Type B pancreatic cell (in vitro differentiated cells): ENCODE measurements around the gene ZFYVE27. TPM values are rescaled to one million over a fixed set of nuclear protein-coding genes. Genes with fewer than 3 reads are reported as not detected.

Source experiments
- DNase-seq: peaks from one replicate; pipeline ENCODE4 v3.0.0; 2021; ENCODE audit warnings: mixed read lengths; ENCODE audit not compliant: unreplicated experiment; ENCODE audit errors: extremely low spot score
- H3K27ac Mint-ChIP-seq: 2 replicates; pipeline ENCODE4 v1.8.0; 2021; ENCODE audit warnings: mild to moderate bottlenecking, mixed read lengths
- H3K27me3 Mint-ChIP-seq: 2 replicates; pipeline ENCODE4 v1.8.0; 2021; ENCODE audit warnings: mixed read lengths
- H3K36me3 Mint-ChIP-seq: 2 replicates; pipeline ENCODE4 v1.8.0; 2021; ENCODE audit warnings: mixed read lengths
- H3K4me1 Mint-ChIP-seq: one replicate; pipeline ENCODE4 v1.8.0; 2021; ENCODE audit warnings: mixed read lengths; ENCODE audit not compliant: unreplicated experiment
- H3K4me3 Mint-ChIP-seq: 2 replicates; pipeline ENCODE4 v1.8.0; 2021; ENCODE audit warnings: mild to moderate bottlenecking, mixed read lengths
- H3K9me3 Mint-ChIP-seq: 2 replicates; pipeline ENCODE4 v1.8.0; 2021; ENCODE audit warnings: mixed read lengths
- CTCF ChIP-seq: fragments of 200-600 bp; sonication (generic); conservative IDR thresholded peaks from 2 replicates; pipeline ENCODE4 v1.5.0; 2021; ENCODE audit warnings: antibody characterized with exemption, mild to moderate bottlenecking
- total RNA-seq: library from RNA; stranded (reverse); gene quantifications from 2 replicates; pipeline ENCODE4 v1.2.1, GENCODE V29; 2021; ENCODE audit warnings: low replicate concordance

The ZFYVE27 gene
- total RNA-seq, 1 donor from 2014 or later: 25.6 TPM

GRCh38 chr10:97789770-97790397 lies 53.0 kb downstream of the ZFYVE27 start:
- Mint-ChIP-seq H3K4me1 (peaks cover 4% of the 10 kb centered on the region), H3K36me3 (no peaks in the 10 kb centered on the region), H3K9me3 (no peaks in the 10 kb centered on the region), H3K27ac (peak overlapping the region; percentile 25), H3K4me3 (no peak overlapping the region), H3K27me3 (peaks cover 42% of the 10 kb centered on the region)
- TF ChIP-seq CTCF: no peak
- no peak for DNase-seq

DNA sequence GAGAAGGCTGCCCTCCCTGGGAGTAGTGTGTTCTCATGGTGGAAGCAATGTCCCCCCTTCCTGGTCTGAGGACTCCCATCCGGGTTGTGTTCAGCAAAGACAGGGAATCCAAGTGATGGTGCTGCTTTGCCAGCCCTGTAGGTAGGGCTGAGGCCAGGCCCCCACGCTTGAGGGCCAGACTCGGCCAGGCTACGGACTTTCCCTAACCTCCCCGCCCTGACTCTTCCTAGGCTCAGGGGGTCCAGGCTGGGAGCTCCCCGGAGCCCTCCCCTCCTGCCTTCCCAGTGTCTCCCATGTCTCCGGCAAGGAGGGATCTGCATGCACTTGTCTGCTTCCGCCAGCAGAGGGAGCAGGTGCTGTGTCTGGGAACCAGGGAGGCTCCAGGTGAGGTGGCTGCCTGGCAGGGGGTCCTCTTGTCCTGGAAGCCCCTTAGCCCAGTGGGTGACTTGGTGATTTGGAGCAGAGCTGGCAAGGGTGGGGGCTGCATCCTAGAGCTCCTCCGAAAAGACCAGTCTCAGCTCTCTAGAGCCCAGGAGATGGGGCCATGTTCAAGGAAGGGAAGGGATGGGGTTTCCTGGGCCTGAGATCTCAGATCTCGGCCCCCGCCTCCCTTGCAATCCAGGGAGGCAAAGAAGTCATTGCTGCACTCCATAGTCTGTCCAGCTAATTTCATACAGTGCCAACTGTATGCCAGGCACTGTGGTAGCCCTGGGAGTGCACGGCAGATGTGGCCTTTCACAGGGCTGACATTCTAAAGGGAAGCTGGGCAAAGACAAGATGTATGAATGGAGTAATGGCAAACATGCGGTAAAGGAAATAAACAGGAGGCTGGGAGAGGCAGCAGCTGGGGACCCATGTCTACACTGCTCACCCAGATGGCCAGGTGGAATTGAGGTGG lies 55.1 kb downstream of the ZFYVE27 start:
- H3K4me3 Mint-ChIP-seq: no peak overlapping the region
- no peaks in the 10 kb centered on the region for H3K36me3 Mint-ChIP-seq
- peak; percentile 90 for TF ChIP-seq CTCF
- DNase-seq: no peak
- peaks cover 38% of the 10 kb centered on the region for H3K27me3 Mint-ChIP-seq
- H3K27ac Mint-ChIP-seq: no peak overlapping the region
- peaks cover 4% of the 10 kb centered on the region for H3K4me1 Mint-ChIP-seq
- no peaks in the 10 kb centered on the region for H3K9me3 Mint-ChIP-seq

DNA sequence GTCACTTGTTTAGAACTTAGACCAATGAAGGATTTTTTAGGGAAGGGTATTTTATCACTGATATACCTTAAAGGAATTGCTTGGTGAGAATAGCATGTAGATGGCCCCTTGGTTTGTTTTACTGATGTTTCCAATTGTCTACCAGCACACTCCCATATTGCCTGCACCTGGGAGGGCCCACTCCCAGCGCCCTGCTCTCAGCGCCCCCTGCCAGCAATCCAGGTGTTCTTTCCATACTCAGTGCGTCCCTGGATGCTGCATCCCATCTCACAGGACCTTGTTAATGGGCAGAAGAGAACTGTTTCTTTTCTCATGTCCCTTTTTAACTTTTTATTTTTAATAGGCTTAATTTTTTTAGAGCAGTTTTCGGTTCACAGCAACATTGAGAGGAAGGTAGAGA lies 59.0 kb downstream of the ZFYVE27 start:
- TF ChIP-seq CTCF: no peak
- Mint-ChIP-seq H3K4me3 (no peak overlapping the region), H3K27ac (no peak overlapping the region), H3K36me3 (no peaks in the 10 kb centered on the region), H3K4me1 (no peaks in the 10 kb centered on the region), H3K9me3 (peaks cover 3% of the 10 kb centered on the region), H3K27me3 (peaks cover 32% of the 10 kb centered on the region)
- DNase-seq: no peak

DNA sequence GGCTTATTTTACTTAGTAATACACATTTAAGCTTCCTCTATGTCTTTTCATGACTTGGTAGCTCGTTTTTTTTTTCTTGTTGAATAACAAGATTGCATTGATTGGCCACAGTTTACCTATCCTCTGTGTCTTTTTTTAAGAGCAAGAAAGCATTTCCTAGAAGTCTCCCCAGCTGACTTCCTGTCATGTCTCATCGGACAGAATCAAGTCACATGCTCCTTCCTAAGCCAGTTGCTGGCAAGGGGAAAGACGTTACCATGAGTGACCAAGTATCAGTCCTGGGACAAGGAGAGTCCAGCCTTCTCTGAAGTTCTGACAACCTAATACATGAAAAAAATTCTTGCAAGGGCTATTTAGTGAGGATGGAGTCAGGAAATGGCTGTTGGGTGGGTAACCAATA lies 59.7 kb downstream of the ZFYVE27 start:
- no peak for TF ChIP-seq CTCF
- Mint-ChIP-seq H3K27me3 (peaks cover 27% of the 10 kb centered on the region), H3K27ac (no peak overlapping the region), H3K9me3 (peaks cover 3% of the 10 kb centered on the region), H3K4me3 (no peak overlapping the region), H3K36me3 (no peaks in the 10 kb centered on the region), H3K4me1 (no peaks in the 10 kb centered on the region)
- DNase-seq: no peak

DNA sequence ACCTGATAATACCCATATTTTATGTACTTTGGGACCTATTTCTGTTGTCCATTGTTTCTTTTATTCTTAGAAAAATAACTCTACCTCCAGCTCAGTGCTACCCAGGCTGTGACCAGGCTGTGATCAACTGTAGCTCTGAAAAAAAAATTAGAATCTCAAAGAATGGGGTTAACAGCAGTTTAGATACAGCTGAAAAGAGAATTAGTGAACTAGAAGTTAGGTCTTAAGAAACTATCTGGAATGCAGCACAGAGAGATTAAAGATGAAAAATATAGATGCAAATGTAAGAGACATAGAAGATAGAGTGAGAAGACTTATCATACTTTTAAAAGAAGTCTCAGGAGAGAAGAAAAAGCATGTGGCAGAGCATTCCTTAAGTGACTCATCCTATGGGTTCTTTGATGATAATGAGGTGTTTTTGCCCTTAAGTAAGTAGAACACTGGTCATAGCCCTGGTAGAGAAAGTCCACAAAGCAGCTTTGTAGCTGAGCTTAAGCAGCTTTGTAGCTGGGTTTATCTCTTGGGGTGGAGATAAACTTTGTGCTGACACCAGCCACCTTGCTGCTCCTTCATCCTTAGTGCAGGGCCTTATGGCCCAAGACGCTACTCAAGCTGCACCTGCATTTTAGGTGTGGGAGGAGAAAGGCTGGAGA lies 62.2 kb downstream of the ZFYVE27 start:
- Mint-ChIP-seq H3K36me3 (no peaks in the 10 kb centered on the region), H3K4me1 (no peaks in the 10 kb centered on the region), H3K27me3 (peaks cover 29% of the 10 kb centered on the region)

More for the DNA sequence above, 62.2 kb downstream of the ZFYVE27 start:
- DNase-seq: no peak
- Mint-ChIP-seq H3K27ac (no peak overlapping the region), H3K9me3 (peaks cover 3% of the 10 kb centered on the region), H3K4me3 (no peak overlapping the region)
- no peak for TF ChIP-seq CTCF
